Measurements from ENCODE around the gene AP2M1.
A peak's percentile ranks its signal among the peaks of the same experiment; 100 is the strongest.
"Not testable (repeated sequence)": the region's sequence is repeated elsewhere in the genome, so short reads cannot be mapped to it uniquely, and the experiment has no call there.

The AP2M1 gene

GRCh38 chr3:184174646-184175492, at the start of gene AP2M1:
Gene AP2M1 (plus strand): TSS chr3:184174855. CDS start chr3:184176994, 2,139 bp downstream.
- peak; percentile 99 for DNase-seq (ENCODE audit: low spot score)

- DNase-seq (ENCODE audit: low spot score): no peak
These were observed 48.6 kb upstream of the AP2M1 start for GRCh38 chr3:184126006-184126405.

- DNase-seq (ENCODE audit: low spot score): no peak
These were observed 45.6 kb upstream of the AP2M1 start for GRCh38 chr3:184129012-184129411.

GRCh38 chr3:184132945-184133344, 41.7 kb upstream of the AP2M1 start:
- DNase-seq (ENCODE audit: low spot score): no peak

- peak; percentile 92 for DNase-seq (ENCODE audit: low spot score)
These were observed 40.6 kb upstream of the AP2M1 start for GRCh38 chr3:184133840-184134745.

GRCh38 chr3:184134746-184135148, 39.9 kb upstream of the AP2M1 start:
- peak; percentile 42 for DNase-seq (ENCODE audit: low spot score)

GRCh38 chr3:184135149-184135910, 39.3 kb upstream of the AP2M1 start, which contains the start of gene EIF2B5:
Gene EIF2B5 (plus strand): TSS chr3:184135358. CDS start chr3:184135386, 28 bp downstream.
- peak; percentile 96 for DNase-seq (ENCODE audit: low spot score)

- no peak for DNase-seq (ENCODE audit: low spot score)
These were observed 38.8 kb upstream of the AP2M1 start for GRCh38 chr3:184135911-184136260.

GRCh38 chr3:184140436-184140835, 34.2 kb upstream of the AP2M1 start:
- no peak for DNase-seq (ENCODE audit: low spot score)

- DNase-seq (ENCODE audit: low spot score): no peak
These were observed 32.5 kb upstream of the AP2M1 start for GRCh38 chr3:184142199-184142598.

- DNase-seq (ENCODE audit: low spot score): no peak
These were observed 31.3 kb upstream of the AP2M1 start for GRCh38 chr3:184143327-184143726.

- DNase-seq (ENCODE audit: low spot score): no peak
These were observed 30.1 kb upstream of the AP2M1 start for GRCh38 chr3:184144505-184144904.

GRCh38 chr3:184145111-184145524, 29.5 kb upstream of the AP2M1 start:
- DNase-seq (ENCODE audit: low spot score): peak; percentile 69

GRCh38 chr3:184145751-184146270, 28.8 kb upstream of the AP2M1 start:
- DNase-seq (ENCODE audit: low spot score): no peak

- DNase-seq (ENCODE audit: low spot score): no peak
These were observed 26.6 kb upstream of the AP2M1 start for GRCh38 chr3:184148076-184148475.

GRCh38 chr3:184149123-184149522, 25.5 kb upstream of the AP2M1 start:
- no peak for DNase-seq (ENCODE audit: low spot score)

- DNase-seq (ENCODE audit: low spot score): not testable (repeated sequence)
These were observed 24.9 kb upstream of the AP2M1 start for GRCh38 chr3:184149770-184150169.

GRCh38 chr3:184154885-184155643, 19.6 kb upstream of the AP2M1 start, which contains the start of gene DVL3:
Gene DVL3 (plus strand): TSS chr3:184155377. CDS start chr3:184155636, 259 bp downstream.
- peak; percentile 77 for DNase-seq (ENCODE audit: low spot score)

GRCh38 chr3:184155644-184156521, 18.8 kb upstream of the AP2M1 start:
- no peak for DNase-seq (ENCODE audit: low spot score)

- DNase-seq (ENCODE audit: low spot score): peak; percentile 61
These were observed 18.1 kb upstream of the AP2M1 start for GRCh38 chr3:184156522-184156955.

All from Ammon's horn (tissue), 1 donor.